ENCODE measurements around the gene RTL10. TPM values are rescaled to one million over a fixed set of nuclear protein-coding genes. Genes with fewer than 3 reads are reported as not detected.

The RTL10 gene
- polyA plus RNA-seq, 1 donor from 2014 or later: 11.7 TPM

DNA sequence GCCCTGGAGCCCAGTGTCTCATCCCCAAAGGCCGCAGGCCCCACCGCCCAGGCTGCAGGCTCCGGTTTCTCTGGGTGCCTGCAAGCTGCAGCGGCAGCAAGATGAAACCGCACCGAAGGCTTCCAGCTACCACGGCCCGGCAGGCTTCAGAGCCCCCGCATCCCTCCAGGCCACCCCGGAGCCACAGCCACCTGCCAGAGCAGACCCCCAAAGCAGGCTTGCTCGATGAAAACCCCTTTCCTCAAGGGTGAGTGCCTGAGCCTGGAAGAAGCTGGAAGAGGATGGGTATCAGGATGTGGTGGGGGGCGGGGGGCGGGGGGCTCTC lies 24.5 kb upstream of the RTL10 start:
- Histone ChIP-seq H3F3A (ENCODE audit: insufficient read depth, low read length, poor library complexity, severe bottlenecking) (no peaks in the 10 kb centered on the region), H3K27ac (ENCODE audit: low read length) (no peak overlapping the region), H3K9me3 (ENCODE audit: low read length) (no peaks in the 10 kb centered on the region), H2AFZ (ENCODE audit: low read depth, low read length) (no peak overlapping the region), H3K4me2 (ENCODE audit: low read length) (no peak overlapping the region), H3K4me3 (ENCODE audit: low read length) (no peak overlapping the region), H3K27me3 (ENCODE audit: insufficient read depth, low read depth, low read length) (no peaks in the 10 kb centered on the region), H3K36me3 (ENCODE audit: insufficient read depth, low read length) (no peaks in the 10 kb centered on the region), H3K9me2 (ENCODE audit: insufficient read depth, low read length) (no peaks in the 10 kb centered on the region), H3K9ac (ENCODE audit: low read length) (no peak overlapping the region), H4K20me1 (ENCODE audit: insufficient read depth) (no peaks in the 10 kb centered on the region), H3K79me2 (replicated peaks; ENCODE audit: insufficient read depth, low read length) (no peaks in the 10 kb centered on the region)
- TF ChIP-seq POLR2AphosphoS5 (IDR thresholded peaks at IDR 0.05): no peak
- no peak for TF ChIP-seq TAF1 (IDR thresholded peaks at IDR 0.05; ENCODE audit: low read depth)
- TF ChIP-seq MXI1 (conservative IDR thresholded peaks at IDR 0.05; ENCODE audit: poor library complexity, severe bottlenecking): no peak
- no peak for TF ChIP-seq SMC3 (conservative IDR thresholded peaks at IDR 0.05; ENCODE audit: poor library complexity)
- TF ChIP-seq, protein P1, sequence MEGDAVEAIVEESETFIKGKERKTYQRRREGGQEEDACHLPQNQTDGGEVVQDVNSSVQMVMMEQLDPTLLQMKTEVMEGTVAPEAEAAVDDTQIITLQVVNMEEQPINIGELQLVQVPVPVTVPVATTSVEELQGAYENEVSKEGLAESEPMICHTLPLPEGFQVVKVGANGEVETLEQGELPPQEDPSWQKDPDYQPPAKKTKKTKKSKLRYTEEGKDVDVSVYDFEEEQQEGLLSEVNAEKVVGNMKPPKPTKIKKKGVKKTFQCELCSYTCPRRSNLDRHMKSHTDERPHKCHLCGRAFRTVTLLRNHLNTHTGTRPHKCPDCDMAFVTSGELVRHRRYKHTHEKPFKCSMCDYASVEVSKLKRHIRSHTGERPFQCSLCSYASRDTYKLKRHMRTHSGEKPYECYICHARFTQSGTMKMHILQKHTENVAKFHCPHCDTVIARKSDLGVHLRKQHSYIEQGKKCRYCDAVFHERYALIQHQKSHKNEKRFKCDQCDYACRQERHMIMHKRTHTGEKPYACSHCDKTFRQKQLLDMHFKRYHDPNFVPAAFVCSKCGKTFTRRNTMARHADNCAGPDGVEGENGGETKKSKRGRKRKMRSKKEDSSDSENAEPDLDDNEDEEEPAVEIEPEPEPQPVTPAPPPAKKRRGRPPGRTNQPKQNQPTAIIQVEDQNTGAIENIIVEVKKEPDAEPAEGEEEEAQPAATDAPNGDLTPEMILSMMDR (IDR thresholded peaks at IDR 0.05; ENCODE audit: poor library complexity, severe bottlenecking): no peak
- TF ChIP-seq, protein P2, sequence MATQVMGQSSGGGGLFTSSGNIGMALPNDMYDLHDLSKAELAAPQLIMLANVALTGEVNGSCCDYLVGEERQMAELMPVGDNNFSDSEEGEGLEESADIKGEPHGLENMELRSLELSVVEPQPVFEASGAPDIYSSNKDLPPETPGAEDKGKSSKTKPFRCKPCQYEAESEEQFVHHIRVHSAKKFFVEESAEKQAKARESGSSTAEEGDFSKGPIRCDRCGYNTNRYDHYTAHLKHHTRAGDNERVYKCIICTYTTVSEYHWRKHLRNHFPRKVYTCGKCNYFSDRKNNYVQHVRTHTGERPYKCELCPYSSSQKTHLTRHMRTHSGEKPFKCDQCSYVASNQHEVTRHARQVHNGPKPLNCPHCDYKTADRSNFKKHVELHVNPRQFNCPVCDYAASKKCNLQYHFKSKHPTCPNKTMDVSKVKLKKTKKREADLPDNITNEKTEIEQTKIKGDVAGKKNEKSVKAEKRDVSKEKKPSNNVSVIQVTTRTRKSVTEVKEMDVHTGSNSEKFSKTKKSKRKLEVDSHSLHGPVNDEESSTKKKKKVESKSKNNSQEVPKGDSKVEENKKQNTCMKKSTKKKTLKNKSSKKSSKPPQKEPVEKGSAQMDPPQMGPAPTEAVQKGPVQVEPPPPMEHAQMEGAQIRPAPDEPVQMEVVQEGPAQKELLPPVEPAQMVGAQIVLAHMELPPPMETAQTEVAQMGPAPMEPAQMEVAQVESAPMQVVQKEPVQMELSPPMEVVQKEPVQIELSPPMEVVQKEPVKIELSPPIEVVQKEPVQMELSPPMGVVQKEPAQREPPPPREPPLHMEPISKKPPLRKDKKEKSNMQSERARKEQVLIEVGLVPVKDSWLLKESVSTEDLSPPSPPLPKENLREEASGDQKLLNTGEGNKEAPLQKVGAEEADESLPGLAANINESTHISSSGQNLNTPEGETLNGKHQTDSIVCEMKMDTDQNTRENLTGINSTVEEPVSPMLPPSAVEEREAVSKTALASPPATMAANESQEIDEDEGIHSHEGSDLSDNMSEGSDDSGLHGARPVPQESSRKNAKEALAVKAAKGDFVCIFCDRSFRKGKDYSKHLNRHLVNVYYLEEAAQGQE (IDR thresholded peaks at IDR 0.05; ENCODE audit: borderline replicate concordance): no peak
- TF ChIP-seq EZH2 (IDR thresholded peaks at IDR 0.05; ENCODE audit: borderline replicate concordance, insufficient read depth, low read length, poor library complexity, severe bottlenecking): no peak
- no peak for TF ChIP-seq RAD21 (conservative IDR thresholded peaks at IDR 0.05)
- TF ChIP-seq EP300 (conservative IDR thresholded peaks at IDR 0.05; ENCODE audit: poor library complexity, severe bottlenecking): no peak

DNA sequence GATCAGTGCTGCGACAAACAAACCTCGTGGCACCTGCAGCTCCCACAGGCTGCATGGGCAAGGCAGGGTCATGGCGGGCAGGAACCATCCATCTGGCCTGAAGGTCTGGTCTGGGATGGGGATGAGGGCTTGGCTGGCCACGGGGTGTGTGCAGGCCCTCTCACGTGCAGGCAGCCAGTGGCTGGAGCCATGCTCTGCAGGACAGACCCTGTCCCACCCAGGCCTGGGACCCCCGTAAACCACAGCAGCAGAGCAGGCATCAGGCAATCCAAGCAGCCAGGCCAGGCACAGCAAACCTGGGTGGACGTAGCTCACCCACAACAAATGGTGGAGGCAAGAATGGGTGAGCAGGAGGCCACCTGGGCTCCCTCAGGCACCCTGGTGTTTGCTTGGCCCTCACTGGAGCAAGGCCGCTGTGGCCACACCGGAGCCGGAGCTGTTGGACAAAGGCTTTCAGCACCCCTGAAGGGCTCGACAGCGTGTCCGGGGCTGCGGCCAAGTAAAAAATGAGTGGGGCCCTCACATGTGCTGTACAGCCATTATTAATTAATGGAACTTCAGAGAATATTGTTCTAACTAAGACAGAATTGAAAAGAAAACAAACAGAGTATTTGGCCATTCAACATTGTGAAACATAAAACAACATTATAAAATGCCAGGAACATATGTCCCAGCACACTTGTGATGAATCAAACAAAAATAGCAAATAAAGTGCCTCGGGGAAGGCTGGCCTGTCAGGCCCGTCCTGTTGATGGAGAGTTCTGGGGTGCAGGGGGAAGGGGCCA lies 24.0 kb upstream of the RTL10 start:
- Histone ChIP-seq H3K9me2 (ENCODE audit: insufficient read depth, low read length) (no peaks in the 10 kb centered on the region), H3K4me2 (ENCODE audit: low read length) (no peak overlapping the region), H3K79me2 (replicated peaks; ENCODE audit: insufficient read depth, low read length) (no peaks in the 10 kb centered on the region), H3K4me3 (ENCODE audit: low read length) (no peak overlapping the region), H2AFZ (ENCODE audit: low read depth, low read length) (no peak overlapping the region), H3K9ac (ENCODE audit: low read length) (no peak overlapping the region), H3K27ac (ENCODE audit: low read length) (no peak overlapping the region), H3F3A (ENCODE audit: insufficient read depth, low read length, poor library complexity, severe bottlenecking) (no peaks in the 10 kb centered on the region), H3K36me3 (ENCODE audit: insufficient read depth, low read length) (no peaks in the 10 kb centered on the region), H3K9me3 (ENCODE audit: low read length) (no peaks in the 10 kb centered on the region), H3K27me3 (ENCODE audit: insufficient read depth, low read depth, low read length) (no peaks in the 10 kb centered on the region), H4K20me1 (ENCODE audit: insufficient read depth) (no peaks in the 10 kb centered on the region)
- TF ChIP-seq EZH2 (IDR thresholded peaks at IDR 0.05; ENCODE audit: borderline replicate concordance, insufficient read depth, low read length, poor library complexity, severe bottlenecking) (no peak), SMC3 (conservative IDR thresholded peaks at IDR 0.05; ENCODE audit: poor library complexity) (no peak), MXI1 (conservative IDR thresholded peaks at IDR 0.05; ENCODE audit: poor library complexity, severe bottlenecking) (no peak), RAD21 (conservative IDR thresholded peaks at IDR 0.05) (no peak), TAF1 (IDR thresholded peaks at IDR 0.05; ENCODE audit: low read depth) (no peak), POLR2AphosphoS5 (IDR thresholded peaks at IDR 0.05) (no peak), EP300 (conservative IDR thresholded peaks at IDR 0.05; ENCODE audit: poor library complexity, severe bottlenecking) (no peak)
- TF ChIP-seq, protein P2 (IDR thresholded peaks at IDR 0.05; ENCODE audit: borderline replicate concordance): no peak
- TF ChIP-seq, protein P1 (IDR thresholded peaks at IDR 0.05; ENCODE audit: poor library complexity, severe bottlenecking): no peak
